WERI-Rb-1 (cell line): ENCODE results near the gene CCBE1.

ENCODE experiments used
- DNase-seq: peaks from one replicate; pipeline ENCODE4 v3.0.0-alpha.2; 2020
- H3K27ac ChIP-seq: fragments of 250-450 bp; sonication (Bioruptor Pico); 2 replicates; pipeline ENCODE4 v1.5.1; 2020; ENCODE audit warnings: mild to moderate bottlenecking, moderate library complexity
- H3K27me3 ChIP-seq: fragments of 250-450 bp; sonication (Bioruptor Pico); 2 replicates; pipeline ENCODE4 v1.5.1; 2021; ENCODE audit warnings: mild to moderate bottlenecking, low read depth, moderate library complexity; ENCODE audit not compliant: insufficient read depth, severe bottlenecking
- H3K36me3 ChIP-seq: fragments of 250-450 bp; sonication (Bioruptor Pico); 2 replicates; pipeline ENCODE4 v1.5.1; 2020; ENCODE audit warnings: mild to moderate bottlenecking, moderate library complexity
- H3K4me3 ChIP-seq: 2 replicates; pipeline ENCODE4 v1.5.1; 2011; ENCODE audit warnings: low read depth, mild to moderate bottlenecking, control low read depth, low read length
- H3K9me3 ChIP-seq: fragments of 250-450 bp; sonication (Bioruptor Pico); 2 replicates; pipeline ENCODE4 v1.5.1; 2021; ENCODE audit warnings: mild to moderate bottlenecking, moderate library complexity; ENCODE audit not compliant: severe bottlenecking
- CTCF ChIP-seq: IDR thresholded peaks from 2 replicates; pipeline ENCODE4 v1.5.1; 2011; ENCODE audit warnings: low read depth, mild to moderate bottlenecking, control low read depth, inconsistent platforms, low read length

CCBE1 gene

DNA sequence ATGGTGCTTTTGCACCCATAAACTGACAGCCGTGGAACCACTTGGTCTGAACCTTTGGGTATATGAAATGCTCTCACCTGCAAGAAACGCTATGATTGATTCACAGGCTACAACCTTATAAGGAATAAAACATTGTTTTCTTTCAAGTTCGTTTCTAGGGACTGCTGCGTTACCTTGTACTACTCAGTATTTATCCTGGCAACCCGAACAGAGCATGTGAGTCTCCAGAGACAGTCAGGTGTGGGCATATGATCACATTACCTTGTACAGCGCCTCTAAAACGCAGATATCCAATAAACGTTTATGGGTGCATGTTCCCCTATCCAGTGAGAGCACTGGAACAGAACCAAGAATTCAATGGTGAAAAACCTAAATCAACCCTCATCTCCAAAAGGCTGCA is 1.7 kb downstream of the CCBE1 start:
- H3K27me3 ChIP-seq, result no peaks in the 10 kb centered on the region

GRCh38 chr18:59694824-59695223 is 2.4 kb downstream of the CCBE1 start:
- Histone ChIP-seq H3K9me3 (no peaks in the 10 kb centered on the region), H3K4me3 (no peak overlapping the region), H3K27ac (no peak overlapping the region), H3K36me3 (no peaks in the 10 kb centered on the region), H3K27me3 (no peaks in the 10 kb centered on the region)
- TF ChIP-seq CTCF, result no peak
- DNase-seq, result no peak

More for the DNA sequence above, 1.7 kb downstream of the CCBE1 start:
- Histone ChIP-seq H3K4me3 (no peak overlapping the region), H3K27ac (no peak overlapping the region), H3K9me3 (no peaks in the 10 kb centered on the region), H3K36me3 (no peaks in the 10 kb centered on the region)
- no peak for DNase-seq
- no peak for TF ChIP-seq CTCF

DNA sequence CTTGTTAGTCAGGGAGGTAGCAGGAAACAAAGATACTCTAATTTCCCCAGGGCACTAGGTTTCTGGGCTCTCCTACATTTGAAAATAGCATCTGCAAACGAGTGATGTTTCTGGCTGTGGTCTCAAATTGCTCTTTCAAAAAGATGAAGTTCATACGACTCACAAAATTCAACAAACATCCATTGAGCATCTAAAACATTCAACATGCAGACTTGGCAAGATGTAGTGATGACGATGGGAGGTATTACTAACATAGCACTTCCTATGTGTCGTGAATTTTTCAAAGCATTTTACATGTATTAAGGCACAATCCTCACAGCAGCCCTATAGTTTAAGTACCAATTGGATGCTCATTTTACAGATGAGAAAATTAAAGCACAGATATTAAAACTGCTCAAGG is 5.2 kb downstream of the CCBE1 start:
- no peak overlapping the region for H3K27ac ChIP-seq

DNA sequence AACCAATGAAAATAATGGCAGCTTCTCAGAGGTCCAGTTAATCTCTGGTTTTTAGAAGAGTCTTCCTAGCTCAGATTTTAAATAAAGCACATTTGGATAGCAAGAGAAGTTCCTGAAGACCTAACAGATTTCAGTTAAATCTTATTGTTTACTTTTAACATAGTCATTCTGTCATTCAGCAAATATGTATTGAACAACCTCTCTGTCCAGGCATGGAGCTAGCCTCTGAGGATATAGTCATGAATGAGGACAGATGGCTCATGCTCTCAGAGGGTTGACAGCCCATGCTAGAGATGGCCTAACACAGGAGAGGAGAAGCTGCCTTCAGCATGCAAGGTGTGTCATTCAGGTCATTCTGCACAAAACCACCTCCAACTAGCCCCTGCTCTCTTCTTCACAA is 6.2 kb downstream of the CCBE1 start:
- Histone ChIP-seq H3K4me3 (no peak overlapping the region), H3K27me3 (no peaks in the 10 kb centered on the region), H3K27ac (no peak overlapping the region), H3K36me3 (no peaks in the 10 kb centered on the region), H3K9me3 (no peaks in the 10 kb centered on the region)
- peak; percentile 37 for DNase-seq
- TF ChIP-seq CTCF, result no peak

More for the DNA sequence above, 5.2 kb downstream of the CCBE1 start:
- no peaks in the 10 kb centered on the region for H3K36me3 ChIP-seq
- no peak overlapping the region for H3K4me3 ChIP-seq
- DNase-seq, result no peak
- no peaks in the 10 kb centered on the region for H3K27me3 ChIP-seq
- no peak for TF ChIP-seq CTCF
- no peaks in the 10 kb centered on the region for H3K9me3 ChIP-seq

- Histone ChIP-seq H3K27me3 (no peaks in the 10 kb centered on the region), H3K9me3 (no peaks in the 10 kb centered on the region), H3K27ac (no peak overlapping the region), H3K4me3 (no peak overlapping the region), H3K36me3 (no peaks in the 10 kb centered on the region)
- DNase-seq, result peak; percentile 61
- no peak for TF ChIP-seq CTCF
Observed at GRCh38 chr18:59690186-59690982, 6.8 kb downstream of the CCBE1 start.

DNA sequence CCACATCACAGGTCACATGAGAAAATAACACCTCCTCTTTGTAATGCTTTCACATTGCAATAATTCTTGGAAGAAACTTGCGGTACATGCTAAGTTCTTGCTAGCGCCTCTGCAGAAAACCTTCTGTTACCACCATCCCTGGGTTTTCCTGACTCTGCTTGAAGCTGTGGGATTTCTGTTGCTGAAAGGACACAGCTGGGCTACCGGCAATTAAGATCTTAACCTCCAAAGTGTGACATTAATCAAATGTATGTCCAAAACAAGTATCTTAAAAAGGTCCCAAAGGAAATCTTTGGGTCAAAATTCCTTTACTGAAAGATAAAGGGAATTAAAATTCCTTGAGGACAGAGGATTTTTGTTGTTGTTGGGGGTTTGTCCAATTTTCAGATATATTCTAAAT is 7.5 kb downstream of the CCBE1 start:
- H3K36me3 ChIP-seq, result no peaks in the 10 kb centered on the region
- no peaks in the 10 kb centered on the region for H3K27me3 ChIP-seq
- no peak overlapping the region for H3K4me3 ChIP-seq
- no peak for TF ChIP-seq CTCF
- no peak for DNase-seq
- H3K9me3 ChIP-seq, result no peaks in the 10 kb centered on the region
- no peak overlapping the region for H3K27ac ChIP-seq
